NB4 (cell line): ENCODE data around the gene HERPUD1.

Experiments used
- MYC ChIP-seq: IDR thresholded peaks from 2 replicates; pipeline ENCODE4 v1.6.1; 2011; ENCODE audit warnings: low read depth, low read length
- POLR2A ChIP-seq: IDR thresholded peaks from 2 replicates; pipeline ENCODE4 v1.6.1; 2011; ENCODE audit warnings: mild to moderate bottlenecking; ENCODE audit not compliant: insufficient read length; ENCODE audit errors: extremely low read depth
- TF ChIP-seq, protein P1 (sequence below): IDR thresholded peaks from one replicate; pipeline ENCODE4 v1.5.1; 2012; ENCODE audit warnings: low read depth, low read length

DNA sequence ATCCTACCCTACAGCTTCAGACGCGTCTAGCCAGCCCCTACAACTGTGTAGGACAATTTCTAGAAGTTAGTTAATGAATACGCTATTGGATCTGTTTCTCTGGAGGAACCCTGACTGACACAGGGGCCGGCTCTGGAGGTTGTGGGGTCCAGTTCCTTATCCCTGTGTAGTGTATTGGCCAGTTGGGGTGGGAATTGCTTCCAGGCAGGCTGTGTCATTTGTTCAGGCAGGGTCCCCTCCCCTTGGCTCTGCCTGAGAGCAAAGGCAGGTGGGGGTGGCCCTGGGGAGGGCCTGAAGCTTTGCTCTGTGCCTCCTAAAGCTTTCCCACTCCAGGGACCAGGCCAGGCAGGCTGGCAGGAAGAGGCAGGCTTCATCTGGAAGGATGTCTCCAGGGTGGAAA, 18.1 kb downstream of the HERPUD1 start:
- TF ChIP-seq, protein P1, sequence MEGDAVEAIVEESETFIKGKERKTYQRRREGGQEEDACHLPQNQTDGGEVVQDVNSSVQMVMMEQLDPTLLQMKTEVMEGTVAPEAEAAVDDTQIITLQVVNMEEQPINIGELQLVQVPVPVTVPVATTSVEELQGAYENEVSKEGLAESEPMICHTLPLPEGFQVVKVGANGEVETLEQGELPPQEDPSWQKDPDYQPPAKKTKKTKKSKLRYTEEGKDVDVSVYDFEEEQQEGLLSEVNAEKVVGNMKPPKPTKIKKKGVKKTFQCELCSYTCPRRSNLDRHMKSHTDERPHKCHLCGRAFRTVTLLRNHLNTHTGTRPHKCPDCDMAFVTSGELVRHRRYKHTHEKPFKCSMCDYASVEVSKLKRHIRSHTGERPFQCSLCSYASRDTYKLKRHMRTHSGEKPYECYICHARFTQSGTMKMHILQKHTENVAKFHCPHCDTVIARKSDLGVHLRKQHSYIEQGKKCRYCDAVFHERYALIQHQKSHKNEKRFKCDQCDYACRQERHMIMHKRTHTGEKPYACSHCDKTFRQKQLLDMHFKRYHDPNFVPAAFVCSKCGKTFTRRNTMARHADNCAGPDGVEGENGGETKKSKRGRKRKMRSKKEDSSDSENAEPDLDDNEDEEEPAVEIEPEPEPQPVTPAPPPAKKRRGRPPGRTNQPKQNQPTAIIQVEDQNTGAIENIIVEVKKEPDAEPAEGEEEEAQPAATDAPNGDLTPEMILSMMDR: no peak
- TF ChIP-seq POLR2A: no peak
- no peak for TF ChIP-seq MYC
